BJ (cell line): ENCODE results near the gene CTBS. TPM values are rescaled to one million over a fixed set of nuclear protein-coding genes. Genes with fewer than 3 reads are reported as not detected.

ENCODE experiments used
- CTCF ChIA-PET: fragments of 350-600 bp; formaldehyde crosslinking; extraction: SDS; loops from one replicate; lab custom pipeline; 2021; ENCODE audit warnings: antibody characterized with exemption, inconsistent platforms; lab: Yijun Ruan, JAX
- POLR2A ChIA-PET: fragments of 300-600 bp; sonication (Branson Sonifier 250); formaldehyde crosslinking; extraction: SDS; loops from one replicate; lab custom pipeline; 2021; ENCODE audit warnings: antibody characterized with exemption; lab: Charles Lee
- DNase-seq: peaks from one replicate; pipeline ENCODE4 v3.0.0-alpha.2; 2011; ENCODE audit warnings: low read depth
- H3K27me3 ChIP-seq: 2 replicates; pipeline ENCODE4 v1.6.0; 2011; ENCODE audit warnings: low read length; ENCODE audit not compliant: control insufficient read depth, insufficient read depth
- H3K36me3 ChIP-seq: 2 replicates; pipeline ENCODE4 v1.5.1; 2011; ENCODE audit warnings: low read length; ENCODE audit not compliant: control insufficient read depth, insufficient read depth
- H3K4me3 ChIP-seq: 2 replicates; pipeline ENCODE4 v1.5.1; 2011; ENCODE audit warnings: low read depth, mild to moderate bottlenecking, control low read depth, low read length
- CTCF ChIP-seq: IDR thresholded peaks from 2 replicates; pipeline ENCODE4 v1.5.1; 2011; ENCODE audit warnings: low read depth, mild to moderate bottlenecking, control low read depth, inconsistent platforms, low read length, moderate library complexity; ENCODE audit not compliant: insufficient read depth
- polyA plus RNA-seq: library from polyadenylated mRNA; depleted of rRNA; stranded (reverse); fragments of >200 nt; gene quantifications from 2 replicates; pipeline ENCODE4 v1.2.3, GENCODE V29; 2011

CTBS gene
- polyA plus RNA-seq, 1 experiment, result 14.4 TPM

- DNase-seq, result no peak
- POLR2A ChIA-PET, result no interaction called here
- CTCF ChIA-PET, result no interaction called here
- Histone ChIP-seq H3K4me3 (no peak overlapping the region), H3K36me3 (no peaks in the 10 kb centered on the region), H3K27me3 (no peaks in the 10 kb centered on the region)
- no peak for TF ChIP-seq CTCF
Observed at GRCh38 chr1:84617349-84617748, 43.1 kb upstream of the CTBS start.

- H3K36me3 ChIP-seq, result no peaks in the 10 kb centered on the region
- ChIA-PET POLR2A (no interaction called here), CTCF (interaction anchor here (1.0 kb wide), 2 partner anchors 11 to 23 kb away, joined by 3 read pairs; no protein-coding TSS in a partner anchor)
- no peak overlapping the region for H3K4me3 ChIP-seq
- H3K27me3 ChIP-seq, result no peaks in the 10 kb centered on the region
- no peak for TF ChIP-seq CTCF
- DNase-seq, result no peak
Observed at GRCh38 chr1:84615790-84616189, 41.5 kb upstream of the CTBS start.

- no peak for TF ChIP-seq CTCF
- DNase-seq, result no peak
- CTCF ChIA-PET, result interaction anchor here (0.8 to 1.4 kb wide), 2 partner anchors 8 to 172 kb away, joined by 3 to 6 read pairs; no protein-coding TSS in a partner anchor
- no peak overlapping the region for H3K4me3 ChIP-seq
- POLR2A ChIA-PET, result no interaction called here
- no peaks in the 10 kb centered on the region for H3K27me3 ChIP-seq
- H3K36me3 ChIP-seq, result no peaks in the 10 kb centered on the region
Observed at GRCh38 chr1:84613887-84614286, 39.6 kb upstream of the CTBS start.

- CTCF ChIA-PET, result interaction anchor here (0.6 to 2.0 kb wide), 4 partner anchors 9 to 171 kb away, joined by 3 to 7 read pairs (median 4); no protein-coding TSS in a partner anchor
- Histone ChIP-seq H3K4me3 (no peak overlapping the region), H3K27me3 (no peaks in the 10 kb centered on the region), H3K36me3 (no peaks in the 10 kb centered on the region)
- no peak for TF ChIP-seq CTCF
- POLR2A ChIA-PET, result no interaction called here
- no peak for DNase-seq
Observed at GRCh38 chr1:84613026-84613425, 38.8 kb upstream of the CTBS start.

- no peak for DNase-seq
- ChIA-PET POLR2A (no interaction called here), CTCF (interaction anchor here (0.7 to 2.0 kb wide), 6 partner anchors 9 to 208 kb away, joined by 3 to 7 read pairs (median 3); no protein-coding TSS in a partner anchor)
- no peak overlapping the region for H3K4me3 ChIP-seq
- H3K36me3 ChIP-seq, result no peaks in the 10 kb centered on the region
- TF ChIP-seq CTCF, result no peak
- no peaks in the 10 kb centered on the region for H3K27me3 ChIP-seq
Observed at GRCh38 chr1:84611796-84612195, 37.6 kb upstream of the CTBS start.
